DND-41 (cell line): Measurements from ENCODE around the gene SHLD2.

Experiments
- CTCF ChIP-seq: IDR thresholded peaks from 2 replicates; pipeline ENCODE4 v1.5.1; 2012; ENCODE audit warnings: borderline replicate concordance, low read length, moderate library complexity, mild to moderate bottlenecking; ENCODE audit not compliant: poor library complexity, severe bottlenecking; ENCODE audit errors: extremely low read depth
- EZH2 ChIP-seq: IDR thresholded peaks from 3 replicates; pipeline ENCODE4 v1.6.1; 2012; ENCODE audit warnings: borderline replicate concordance, low read depth, mild to moderate bottlenecking, moderate library complexity, low read length, inconsistent platforms; ENCODE audit not compliant: severe bottlenecking

GRCh38 chr10:87045434-87045938 lies 49.5 kb upstream of the SHLD2 start:
- TF ChIP-seq CTCF (no peak), EZH2 (no peak)
